NCI-H2171 treated with DMSO at 0.1 percent for 48 hours (cell line): ENCODE data around the gene ARHGAP45.

Experiments used
- DNase-seq: peaks from one replicate; lab custom pipeline; 2025; lab: John Stamatoyannopoulos, UW

The ARHGAP45 gene

DNA sequence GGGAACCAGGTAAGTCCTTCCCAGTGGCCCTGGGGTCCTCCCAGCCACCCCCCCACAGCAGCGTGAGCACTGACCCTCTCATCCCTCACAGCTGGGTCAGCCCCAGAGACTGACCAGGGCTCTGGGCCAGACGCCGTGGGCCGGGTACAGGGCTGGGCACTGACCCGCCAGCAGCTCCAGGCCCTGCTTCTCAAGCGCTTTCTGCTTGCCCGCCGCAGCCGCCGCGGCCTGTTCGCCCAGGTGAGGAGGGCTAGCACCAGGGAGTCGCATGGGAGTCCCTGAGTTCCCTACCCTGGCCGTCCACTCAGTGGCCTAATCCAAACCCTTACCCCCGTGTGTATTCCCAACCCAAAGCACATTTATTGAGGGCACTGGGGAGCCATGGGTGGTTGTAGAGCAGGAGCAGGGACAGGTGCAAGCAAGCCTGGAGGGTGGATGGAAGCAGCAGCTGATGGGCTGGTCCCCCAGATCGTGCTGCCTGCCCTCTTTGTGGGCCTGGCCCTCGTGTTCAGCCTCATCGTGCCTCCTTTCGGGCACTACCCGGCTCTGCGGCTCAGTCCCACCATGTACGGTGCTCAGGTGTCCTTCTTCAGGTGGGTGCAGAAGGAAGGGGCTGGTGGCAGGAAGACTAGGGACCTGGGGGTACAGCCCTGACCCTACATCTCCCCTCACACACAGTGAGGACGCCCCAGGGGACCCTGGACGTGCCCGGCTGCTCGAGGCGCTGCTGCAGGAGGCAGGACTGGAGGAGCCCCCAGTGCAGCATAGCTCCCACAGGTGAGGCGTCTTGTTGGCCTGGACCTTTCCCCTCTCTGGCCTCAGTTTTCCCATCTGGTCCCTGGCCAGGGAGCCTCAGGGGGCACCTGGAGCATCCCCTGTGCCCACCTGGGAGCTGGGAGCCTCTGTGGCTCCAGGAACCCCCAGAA, 12.6 kb upstream of the ARHGAP45 start:
- no peak for DNase-seq

DNA sequence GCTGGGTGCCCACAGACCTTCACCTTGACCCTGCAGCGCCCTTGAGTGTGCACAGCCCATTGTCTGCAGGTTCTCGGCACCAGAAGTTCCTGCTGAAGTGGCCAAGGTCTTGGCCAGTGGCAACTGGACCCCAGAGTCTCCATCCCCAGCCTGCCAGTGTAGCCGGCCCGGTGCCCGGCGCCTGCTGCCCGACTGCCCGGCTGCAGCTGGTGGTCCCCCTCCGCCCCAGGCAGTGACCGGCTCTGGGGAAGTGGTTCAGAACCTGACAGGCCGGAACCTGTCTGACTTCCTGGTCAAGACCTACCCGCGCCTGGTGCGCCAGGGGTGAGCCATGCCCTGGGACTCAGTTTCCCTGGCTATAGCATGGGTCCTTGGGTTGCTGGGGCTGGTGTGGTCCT, 11.9 kb upstream of the ARHGAP45 start:
- DNase-seq = no peak

DNA sequence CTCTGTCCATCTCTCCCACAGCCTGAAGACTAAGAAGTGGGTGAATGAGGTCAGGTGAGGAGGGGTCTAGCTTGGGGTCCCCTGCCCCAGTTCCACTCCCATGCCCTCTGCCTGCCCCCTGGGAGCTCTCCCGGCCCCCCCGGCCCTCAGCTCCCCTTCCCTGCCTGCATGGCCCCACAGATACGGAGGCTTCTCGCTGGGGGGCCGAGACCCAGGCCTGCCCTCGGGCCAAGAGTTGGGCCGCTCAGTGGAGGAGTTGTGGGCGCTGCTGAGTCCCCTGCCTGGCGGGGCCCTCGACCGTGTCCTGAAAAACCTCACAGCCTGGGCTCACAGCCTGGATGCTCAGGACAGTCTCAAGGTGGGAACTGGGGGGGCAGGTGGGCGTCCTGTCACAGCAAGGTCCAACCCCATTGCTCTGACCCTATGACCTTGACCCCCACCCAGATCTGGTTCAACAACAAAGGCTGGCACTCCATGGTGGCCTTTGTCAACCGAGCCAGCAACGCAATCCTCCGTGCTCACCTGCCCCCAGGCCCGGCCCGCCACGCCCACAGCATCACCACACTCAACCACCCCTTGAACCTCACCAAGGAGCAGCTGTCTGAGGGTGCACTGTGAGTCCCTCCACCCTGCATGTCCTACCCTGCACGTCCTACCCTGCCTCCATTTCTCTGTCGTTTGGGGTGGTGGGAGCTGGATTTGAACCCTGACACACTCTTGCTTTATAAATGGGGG, 10.9 kb upstream of the ARHGAP45 start:
- no peak for DNase-seq

DNA sequence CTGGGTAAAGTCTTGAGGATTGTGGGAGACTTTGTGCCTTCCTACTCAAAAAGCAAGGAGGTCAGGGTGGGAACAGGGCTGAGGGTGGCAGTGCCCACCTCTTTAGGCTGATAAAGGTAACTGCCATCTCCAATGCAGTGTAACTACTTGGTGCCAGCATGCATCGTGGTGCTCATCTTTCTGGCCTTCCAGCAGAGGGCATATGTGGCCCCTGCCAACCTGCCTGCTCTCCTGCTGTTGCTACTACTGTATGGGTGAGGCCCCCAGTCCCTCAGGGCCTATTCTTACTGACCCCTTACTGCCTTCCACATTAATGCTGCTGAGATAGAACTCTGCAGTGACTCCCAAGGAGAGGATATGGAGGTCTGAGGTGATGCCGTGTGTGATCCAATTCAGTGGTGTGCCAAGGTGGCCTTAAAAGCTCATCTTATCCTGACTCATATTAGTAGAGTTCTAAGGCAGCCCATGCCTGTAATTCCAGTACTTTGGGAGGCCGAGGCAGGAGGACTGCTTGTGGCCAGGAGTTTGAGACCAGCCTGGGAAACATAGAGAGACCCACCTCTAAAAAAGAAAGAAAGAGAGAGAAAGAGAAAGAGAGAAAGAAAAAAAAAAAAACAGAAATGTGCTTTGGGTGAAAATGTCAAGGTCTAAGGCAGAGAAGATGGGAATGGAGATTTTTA, 9.7 kb upstream of the ARHGAP45 start:
- DNase-seq = peak; percentile 56

DNA sequence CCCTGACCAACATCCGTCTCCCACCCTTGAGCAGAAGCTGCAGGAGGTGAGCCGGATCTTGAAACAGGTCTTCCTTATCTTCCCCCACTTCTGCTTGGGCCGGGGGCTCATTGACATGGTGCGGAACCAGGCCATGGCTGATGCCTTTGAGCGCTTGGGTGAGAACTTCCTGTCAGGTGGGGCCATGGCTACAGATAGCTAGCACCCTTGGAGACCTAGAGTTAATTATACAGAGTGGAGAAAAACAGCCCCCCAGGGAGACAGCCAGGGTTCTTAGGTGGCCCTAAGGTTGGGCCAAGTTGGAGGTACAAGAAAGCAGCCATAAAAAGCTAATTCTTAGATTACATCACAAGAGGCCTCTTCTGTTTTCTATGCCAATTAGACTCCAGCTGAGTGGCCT, 8.9 kb upstream of the ARHGAP45 start:
- no peak for DNase-seq

DNA sequence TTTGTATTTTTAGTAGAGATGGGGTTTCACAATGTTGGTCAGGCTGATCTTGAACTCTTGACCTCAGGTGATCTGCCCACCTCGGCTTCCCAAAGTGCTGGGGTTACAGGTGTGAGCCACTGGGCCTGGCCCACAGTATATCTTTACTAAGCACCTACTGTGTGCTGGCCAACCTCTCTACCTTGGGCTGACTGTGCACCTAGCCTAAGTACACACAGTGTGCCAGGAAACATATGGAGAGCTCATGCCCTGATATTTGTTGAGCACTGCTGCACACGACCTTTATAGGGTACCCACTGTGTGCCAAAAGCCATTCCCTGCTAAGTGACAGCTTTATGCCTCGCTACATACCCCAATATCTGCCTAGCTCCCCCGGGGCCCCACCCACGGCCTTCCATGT, 6.3 kb upstream of the ARHGAP45 start:
- no peak for DNase-seq

DNA sequence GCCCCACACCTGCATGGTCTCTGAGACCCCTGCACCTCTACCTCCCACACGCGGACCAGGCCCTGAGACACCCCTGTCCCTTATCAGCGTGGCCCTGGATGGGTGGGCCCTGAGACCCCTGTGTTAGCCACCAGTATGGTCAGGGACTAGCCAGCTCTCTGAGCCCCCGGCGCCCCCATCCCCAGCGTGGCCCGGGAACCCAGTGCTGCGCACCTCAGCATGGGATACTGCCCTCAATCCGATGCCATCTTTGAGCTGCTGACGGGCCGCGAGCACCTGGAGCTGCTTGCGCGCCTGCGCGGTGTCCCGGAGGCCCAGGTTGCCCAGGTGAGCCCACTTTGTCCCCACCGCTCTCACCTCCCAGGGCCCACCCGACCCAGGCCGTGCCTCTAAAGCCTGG, 5.0 kb upstream of the ARHGAP45 start:
- DNase-seq = no peak

DNA sequence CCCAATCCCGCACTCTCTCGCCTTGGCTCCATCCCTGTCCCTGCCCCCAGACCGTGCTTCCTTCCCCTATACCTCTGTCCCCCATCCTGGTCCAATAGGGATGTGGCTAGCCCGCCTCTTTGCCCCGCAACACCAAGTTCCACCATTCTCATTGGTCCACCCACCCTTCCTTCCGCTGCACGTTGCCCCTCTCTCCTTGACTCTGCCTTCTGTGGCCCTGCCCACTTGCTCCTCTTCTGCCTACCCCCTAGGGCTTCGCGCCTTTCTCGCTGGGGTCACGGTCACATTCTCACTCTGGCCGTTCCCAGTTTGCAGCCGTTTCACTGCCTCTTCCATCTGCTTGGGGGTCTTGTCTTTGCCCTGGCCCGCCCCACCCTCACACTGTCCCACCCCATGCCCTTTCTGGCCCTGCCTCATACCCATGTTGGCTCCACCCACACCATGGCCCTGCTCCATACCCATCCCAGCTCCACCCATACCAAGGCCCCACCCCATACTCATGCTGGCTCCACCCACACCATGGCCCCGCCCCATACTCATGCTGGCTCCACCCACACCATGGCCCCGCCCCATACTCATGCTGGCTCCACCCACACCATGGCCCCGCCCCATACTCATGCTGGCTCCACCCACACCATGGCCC, 4.5 kb upstream of the ARHGAP45 start:
- DNase-seq = no peak

DNA sequence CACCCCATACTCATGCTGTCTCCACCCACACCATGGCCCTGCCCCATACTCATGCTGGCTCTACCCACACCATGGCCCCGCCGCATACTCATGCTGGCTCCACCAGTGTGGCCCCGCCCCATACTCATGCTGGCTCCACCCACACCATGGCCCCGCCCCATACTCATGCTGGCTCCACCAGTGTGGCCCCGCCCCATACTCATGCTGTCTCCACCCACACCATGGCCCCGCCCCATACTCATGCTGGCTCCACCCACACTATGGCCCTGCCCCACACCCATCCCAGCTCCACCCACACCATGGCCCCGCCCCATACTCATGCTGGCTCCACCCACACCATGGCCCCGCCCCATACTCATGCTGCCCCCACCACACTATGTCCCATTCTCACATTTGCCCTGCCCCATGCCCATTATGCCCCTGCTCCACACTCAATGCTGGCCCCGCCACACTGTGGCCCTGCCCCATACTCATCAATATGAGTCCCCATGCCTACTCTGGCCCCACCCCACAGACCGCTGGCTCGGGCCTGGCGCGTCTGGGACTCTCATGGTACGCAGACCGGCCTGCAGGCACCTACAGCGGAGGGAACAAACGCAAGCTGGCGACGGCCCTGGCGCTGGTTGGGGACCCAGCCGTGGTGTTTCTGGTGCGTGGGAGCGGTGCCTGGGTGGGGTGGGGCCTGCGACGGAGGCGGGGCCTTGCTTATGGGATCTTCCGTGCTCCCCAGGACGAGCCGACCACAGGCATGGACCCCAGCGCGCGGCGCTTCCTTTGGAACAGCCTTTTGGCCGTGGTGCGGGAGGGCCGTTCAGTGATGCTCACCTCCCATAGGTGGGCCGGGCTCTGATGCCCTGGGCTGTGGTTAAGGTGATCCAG, 3.7 kb upstream of the ARHGAP45 start:
- DNase-seq = no peak

DNA sequence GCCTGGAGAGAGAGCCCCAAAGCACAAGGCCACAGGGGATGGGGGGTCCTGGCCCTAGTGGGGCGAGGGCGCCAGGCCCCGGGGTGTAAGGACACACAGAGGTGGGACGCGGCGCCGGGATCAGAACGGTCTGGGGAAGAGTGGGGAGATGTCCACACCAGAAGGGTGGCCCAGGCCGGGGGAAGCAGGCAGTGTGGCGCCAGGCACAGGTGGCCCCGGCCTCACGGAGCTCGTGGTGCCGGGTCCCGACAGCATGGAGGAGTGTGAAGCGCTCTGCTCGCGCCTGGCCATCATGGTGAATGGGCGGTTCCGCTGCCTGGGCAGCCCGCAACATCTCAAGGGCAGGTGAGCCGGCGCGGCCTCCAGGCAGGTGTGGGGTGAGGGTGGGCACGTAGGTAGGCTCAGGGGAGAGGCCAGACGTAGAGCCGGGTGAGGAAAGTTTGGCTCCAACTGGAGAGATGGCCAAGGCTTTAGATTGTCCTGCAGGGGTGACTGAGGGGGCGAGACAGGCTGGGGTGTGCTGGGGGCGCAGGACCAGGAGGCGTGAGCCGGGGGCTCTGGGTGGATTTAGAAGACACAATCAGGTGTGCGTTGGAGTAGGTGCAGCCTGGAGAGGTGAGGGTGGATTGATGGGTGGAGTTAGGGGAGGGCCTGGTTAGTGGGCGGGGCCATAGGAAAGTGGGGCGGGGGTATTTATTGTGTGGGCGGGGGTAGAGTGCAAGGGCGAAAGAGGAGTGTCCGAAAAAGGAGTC, 2.9 kb upstream of the ARHGAP45 start:
- no peak for DNase-seq

DNA sequence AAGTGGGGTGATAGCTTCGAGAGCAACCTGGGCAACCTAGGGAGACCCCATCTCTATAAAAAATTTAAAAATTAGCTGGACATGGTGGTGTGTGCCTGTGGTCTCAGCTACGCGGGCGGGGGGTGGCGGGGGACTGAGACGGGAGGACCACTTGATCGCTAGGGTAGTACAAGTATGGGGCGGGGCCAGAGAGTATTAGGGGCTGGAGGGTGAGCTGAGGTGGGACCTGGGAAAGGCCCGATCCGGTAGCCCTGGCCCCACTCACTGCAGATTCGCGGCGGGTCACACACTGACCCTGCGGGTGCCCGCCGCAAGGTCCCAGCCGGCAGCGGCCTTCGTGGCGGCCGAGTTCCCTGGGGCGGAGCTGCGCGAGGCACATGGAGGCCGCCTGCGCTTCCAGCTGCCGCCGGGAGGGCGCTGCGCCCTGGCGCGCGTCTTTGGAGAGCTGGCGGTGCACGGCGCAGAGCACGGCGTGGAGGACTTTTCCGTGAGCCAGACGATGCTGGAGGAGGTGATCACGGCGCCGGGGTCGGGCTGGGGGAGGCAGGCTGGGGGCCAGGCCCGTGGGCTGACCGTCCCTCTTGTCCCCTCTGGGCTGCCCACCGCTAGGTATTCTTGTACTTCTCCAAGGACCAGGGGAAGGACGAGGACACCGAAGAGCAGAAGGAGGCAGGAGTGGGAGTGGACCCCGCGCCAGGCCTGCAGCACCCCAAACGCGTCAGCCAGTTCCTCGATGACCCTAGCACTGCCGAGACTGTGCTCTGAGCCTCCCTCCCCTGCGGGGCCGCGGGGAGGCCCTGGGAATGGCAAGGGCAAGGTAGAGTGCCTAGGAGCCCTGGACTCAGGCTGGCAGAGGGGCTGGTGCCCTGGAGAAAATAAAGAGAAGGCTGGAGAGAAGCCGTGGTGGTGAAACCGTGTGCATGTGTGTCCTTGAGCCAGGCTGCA, 2.0 kb upstream of the ARHGAP45 start:
- DNase-seq = peak; percentile 38

DNA sequence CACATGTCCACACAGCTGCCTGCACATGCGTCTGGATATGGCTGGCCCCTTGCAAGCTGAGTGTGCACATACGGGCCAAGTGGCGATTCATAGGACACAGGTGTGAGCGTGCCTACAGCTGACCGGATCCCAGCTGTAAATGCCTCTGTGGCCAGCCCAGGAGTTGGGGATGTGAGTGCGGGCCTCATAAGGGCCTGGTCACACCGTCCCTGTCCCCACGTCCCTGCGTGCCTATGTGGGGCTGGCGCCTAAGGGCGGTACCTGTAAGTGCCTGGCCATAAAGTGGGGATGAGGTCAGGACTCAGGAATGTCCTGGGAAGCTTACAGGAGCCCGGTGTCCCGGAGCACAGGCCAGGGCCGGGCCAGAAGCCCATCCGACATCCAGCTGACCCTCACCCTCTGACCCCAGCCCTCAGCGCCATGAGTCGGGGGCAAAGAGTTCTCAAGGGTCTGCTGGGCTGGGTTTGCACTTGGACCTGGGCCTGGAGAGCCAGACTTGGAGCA, 1.3 kb upstream of the ARHGAP45 start:
- DNase-seq = no peak

DNA sequence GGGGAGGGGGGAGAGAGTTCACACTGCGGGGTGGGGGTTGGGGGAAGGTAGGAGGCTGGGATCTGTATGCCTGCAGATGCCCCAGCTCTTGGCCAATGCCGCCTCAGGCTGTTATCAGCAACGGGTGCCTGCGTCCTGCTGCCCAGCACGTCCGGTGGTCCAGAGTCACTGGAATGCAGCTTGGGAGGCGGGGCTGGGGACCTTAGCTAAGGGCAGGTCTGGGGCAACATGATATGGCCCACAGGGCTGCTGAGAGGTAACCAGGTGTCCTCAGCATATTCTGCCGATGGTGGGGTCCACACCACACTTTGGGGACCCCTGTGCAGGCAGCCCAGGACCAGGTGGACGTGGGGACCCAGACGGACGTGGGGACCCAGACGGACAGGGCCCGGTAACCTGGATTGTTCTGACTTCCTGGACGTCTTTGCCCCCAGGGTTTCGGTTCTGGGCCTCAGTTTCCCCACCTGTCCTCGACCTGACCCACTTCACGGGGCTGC, 668 bp upstream of the ARHGAP45 start:
- no peak for DNase-seq

DNA sequence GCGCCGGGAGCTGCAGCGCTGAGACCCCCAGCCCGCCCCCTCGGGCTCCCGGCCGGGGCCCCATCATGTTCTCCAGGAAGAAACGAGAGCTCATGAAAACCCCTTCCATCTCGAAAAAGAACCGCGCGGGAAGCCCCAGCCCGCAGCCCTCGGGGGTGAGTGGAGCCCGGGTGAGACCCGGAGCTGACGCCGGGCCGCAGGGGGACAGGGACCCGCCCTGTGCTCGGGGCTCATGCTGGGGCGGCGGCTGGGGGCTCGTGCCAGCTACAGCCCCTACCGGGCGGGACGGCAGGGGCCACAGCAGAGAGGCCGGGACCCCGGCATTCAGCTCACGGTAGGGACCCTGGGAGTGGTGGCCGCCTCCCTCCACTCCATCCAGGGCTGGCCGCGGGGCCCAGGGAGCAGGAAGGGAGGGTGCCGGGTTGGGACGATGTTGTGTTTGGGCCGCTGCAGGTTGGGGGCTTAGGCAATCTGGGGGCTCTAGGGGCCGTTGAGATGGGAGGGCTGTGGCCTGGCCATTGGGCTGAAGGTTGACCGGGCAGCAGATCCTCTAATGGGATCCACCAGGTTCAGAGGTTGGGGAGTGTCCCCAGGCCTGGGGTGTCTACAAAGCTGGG, 482 bp downstream of the ARHGAP45 start:
- no peak for DNase-seq

DNA sequence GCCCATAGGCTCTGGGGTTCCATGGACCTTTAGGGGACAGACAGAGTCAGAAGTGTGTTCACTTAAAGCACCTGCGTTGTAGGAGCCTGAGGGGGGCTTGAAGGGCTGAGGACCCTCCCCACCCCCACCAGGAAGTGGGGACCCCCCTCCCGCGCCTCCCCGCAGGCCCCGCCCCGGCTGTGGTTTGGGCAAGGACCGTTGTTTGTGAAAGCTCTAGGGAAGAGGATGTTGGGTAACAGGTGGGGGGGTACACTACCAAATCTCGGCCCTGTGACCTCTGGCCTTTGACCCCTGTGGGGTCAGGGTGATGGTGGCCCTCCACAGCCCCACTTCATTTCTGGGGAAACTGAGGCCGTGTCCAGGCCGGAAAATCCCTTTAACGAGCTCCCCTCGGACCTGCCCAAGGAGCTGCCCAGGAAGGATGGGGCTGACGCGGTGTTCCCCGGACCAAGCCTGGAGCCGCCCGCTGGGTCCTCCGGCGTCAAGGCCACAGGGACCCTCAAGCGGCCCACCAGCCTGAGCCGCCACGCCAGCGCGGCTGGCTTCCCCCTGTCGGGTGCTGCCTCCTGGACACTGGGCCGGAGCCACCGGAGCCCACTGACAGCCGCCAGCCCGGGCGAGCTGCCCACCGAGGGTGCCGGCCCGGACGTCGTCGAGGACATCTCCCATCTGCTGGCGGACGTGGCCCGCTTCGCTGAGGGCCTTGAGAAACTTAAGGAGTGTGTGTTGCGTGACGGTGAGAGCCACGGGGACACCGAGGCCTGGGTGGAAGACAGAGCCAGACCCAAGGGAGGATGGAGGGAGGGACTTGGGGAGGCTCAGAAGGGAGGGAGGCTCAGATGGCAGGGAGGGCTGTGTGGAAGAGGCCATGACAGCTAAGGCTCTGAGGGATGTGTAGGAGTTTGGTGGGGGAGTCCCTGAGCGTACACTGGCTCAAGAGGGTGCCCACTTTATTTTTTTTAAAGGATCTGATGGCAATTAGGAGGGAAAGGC, 1.3 kb downstream of the ARHGAP45 start:
- DNase-seq = no peak

DNA sequence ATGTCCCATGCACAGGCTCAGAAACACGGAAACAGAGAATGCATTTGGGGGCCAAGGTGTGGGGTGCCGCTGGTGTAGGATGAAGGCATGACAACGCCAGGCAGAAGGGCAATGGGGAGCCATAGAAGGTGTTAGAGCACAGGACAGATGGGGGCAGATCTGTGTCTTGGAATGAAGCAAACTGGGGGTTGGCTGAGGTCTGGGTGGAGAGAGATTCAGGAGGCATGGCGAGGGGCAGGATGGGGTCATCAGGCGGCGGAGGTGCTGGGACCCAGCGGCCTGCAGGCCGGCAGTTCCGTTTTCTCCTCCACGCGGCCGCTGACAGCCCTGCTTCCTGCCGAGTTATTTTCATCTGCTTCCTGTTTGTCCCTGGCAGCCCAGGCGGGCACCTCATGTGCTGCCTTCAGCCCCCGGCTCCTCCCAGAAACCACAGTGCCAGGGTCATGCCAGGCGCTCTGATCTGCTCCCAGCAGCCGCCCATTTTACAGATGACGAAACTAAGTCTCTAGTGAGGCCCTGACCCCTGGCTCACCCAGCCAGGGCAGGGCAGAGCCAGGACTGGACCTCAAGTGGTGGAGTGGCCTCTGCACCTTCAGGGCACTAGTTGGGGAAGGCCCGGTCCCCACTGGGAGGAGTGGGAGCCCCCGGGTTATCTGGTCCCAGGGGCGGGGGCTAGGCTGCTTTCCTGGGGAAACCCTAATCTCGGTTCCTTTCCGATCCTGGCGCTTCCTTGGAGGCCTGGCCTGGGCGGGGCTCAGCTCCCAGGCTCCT, 2.2 kb downstream of the ARHGAP45 start:
- DNase-seq = no peak

DNA sequence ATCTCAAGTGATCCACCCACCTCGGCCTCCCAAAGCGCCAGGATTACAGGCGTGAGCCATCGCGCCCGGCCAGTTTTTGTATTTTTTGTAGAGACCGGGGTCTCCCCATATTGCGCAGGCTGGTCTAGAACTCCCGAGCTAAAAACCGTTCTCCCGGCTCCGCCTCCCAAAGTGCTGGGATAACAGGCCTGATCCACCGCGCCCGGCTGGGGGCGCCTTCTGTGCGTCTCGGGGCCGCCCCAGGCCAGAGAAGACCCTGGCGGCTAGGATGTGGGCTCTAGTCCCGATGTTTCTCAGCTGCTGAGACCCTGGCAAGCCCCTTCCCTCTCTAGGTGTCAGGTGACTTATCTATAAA, 3.6 kb downstream of the ARHGAP45 start:
- no peak for DNase-seq
